ENCODE data around the gene LANCL2. TPM values are rescaled to one million over a fixed set of nuclear protein-coding genes. Genes with fewer than 3 reads are reported as not detected.

LANCL2 gene
- total and polyA plus RNA-seq, 4 donors: 6.3 to 14.4 (median 9.9) TPM

DNA sequence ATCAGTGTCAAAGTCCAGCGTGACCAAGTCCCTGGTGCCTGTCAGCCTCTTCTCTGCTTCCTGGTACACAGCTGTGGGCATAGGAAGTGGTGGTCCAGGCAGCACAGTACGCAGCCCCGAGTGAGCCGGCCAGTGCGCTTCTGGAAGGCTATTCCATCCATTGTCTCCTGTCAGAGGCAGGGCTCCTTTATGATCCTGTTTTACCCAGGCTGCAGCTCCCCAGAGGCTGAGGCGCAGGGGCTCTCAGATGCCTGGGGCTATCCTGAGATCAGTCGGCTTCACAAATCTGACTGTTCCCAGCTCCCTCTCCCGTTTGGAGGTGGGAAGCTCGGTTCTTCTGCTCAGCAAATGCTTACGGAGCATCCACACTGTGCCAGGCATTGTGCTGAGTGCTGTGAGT is 70.3 kb downstream of the LANCL2 start:
- 84 to 85% methylated on average over 10 of the region's 10 CpGs for WGBS, 2 donors
- H3K9me3 ChIP-seq (ENCODE audit: control insufficient read depth in 4 of 4, insufficient read depth in 3 of 4, low read length in 3 of 4): no peaks in the 10 kb centered on the region
- TF ChIP-seq, protein P1, sequence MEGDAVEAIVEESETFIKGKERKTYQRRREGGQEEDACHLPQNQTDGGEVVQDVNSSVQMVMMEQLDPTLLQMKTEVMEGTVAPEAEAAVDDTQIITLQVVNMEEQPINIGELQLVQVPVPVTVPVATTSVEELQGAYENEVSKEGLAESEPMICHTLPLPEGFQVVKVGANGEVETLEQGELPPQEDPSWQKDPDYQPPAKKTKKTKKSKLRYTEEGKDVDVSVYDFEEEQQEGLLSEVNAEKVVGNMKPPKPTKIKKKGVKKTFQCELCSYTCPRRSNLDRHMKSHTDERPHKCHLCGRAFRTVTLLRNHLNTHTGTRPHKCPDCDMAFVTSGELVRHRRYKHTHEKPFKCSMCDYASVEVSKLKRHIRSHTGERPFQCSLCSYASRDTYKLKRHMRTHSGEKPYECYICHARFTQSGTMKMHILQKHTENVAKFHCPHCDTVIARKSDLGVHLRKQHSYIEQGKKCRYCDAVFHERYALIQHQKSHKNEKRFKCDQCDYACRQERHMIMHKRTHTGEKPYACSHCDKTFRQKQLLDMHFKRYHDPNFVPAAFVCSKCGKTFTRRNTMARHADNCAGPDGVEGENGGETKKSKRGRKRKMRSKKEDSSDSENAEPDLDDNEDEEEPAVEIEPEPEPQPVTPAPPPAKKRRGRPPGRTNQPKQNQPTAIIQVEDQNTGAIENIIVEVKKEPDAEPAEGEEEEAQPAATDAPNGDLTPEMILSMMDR (IDR thresholded peaks at IDR 0.05; ENCODE audit: control extremely low read depth, extremely low read depth): no peak
- H3K9ac ChIP-seq (ENCODE audit: insufficient read depth in 1 of 2, low read length in 2 of 2): no peak overlapping the region
- peaks cover 0 to 5% (median 2%) of the 10 kb centered on the region in 4 donors for H3K36me3 ChIP-seq (ENCODE audit: control insufficient read depth in 4 of 4, insufficient read depth in 4 of 4, low read length in 4 of 4)
- no peak for DNase-seq
- H3K4me1 ChIP-seq (ENCODE audit: control insufficient read depth in 5 of 5, insufficient read depth in 5 of 5, low read length in 5 of 5): peaks cover 0 to 11% (median 0%) of the 10 kb centered on the region in 5 donors
- no peak overlapping the region for H3K27ac ChIP-seq (ENCODE audit: low read depth in 1 of 2, low read length in 1 of 2)
- no peak for ATAC-seq (ENCODE audit: insufficient read depth, low FRiP score)
- no peak overlapping the region for H3K4me3 ChIP-seq
- no peaks in the 10 kb centered on the region for H3K27me3 ChIP-seq (ENCODE audit: control insufficient read depth in 3 of 3, insufficient read depth in 3 of 3, low read length in 2 of 3)

DNA sequence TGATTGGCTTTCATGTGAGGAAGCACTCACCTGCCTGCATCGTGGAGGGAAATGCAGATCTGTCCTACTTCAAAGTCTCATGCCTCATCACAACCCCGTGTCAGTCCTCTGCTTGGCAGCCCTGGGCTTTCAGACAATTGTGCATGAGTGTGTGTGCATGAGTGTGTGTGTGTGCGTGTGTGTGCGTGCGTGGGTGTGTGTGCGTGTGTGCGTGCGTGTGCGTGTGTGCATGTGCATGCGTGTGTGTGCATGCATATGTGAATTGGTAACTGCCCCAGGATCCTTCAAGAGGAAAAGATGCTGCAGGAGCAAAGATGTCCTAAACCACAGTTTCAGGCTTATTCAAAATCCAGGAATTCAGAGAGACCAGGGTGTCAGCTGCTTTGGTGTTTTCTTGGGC is 71.3 kb downstream of the LANCL2 start:
- H3K4me3 ChIP-seq: no peak overlapping the region
- DNase-seq (no peak), ATAC-seq (ENCODE audit: insufficient read depth, low FRiP score) (no peak)
- H3K4me1 ChIP-seq (ENCODE audit: control insufficient read depth in 5 of 5, insufficient read depth in 5 of 5, low read length in 5 of 5): peaks cover 0 to 11% (median 0%) of the 10 kb centered on the region in 5 donors
- peaks cover 0 to 5% (median 2%) of the 10 kb centered on the region in 4 donors for H3K36me3 ChIP-seq (ENCODE audit: control insufficient read depth in 4 of 4, insufficient read depth in 4 of 4, low read length in 4 of 4)
- no peak overlapping the region for H3K9ac ChIP-seq (ENCODE audit: insufficient read depth in 1 of 2, low read length in 2 of 2)
- H3K9me3 ChIP-seq (ENCODE audit: control insufficient read depth in 4 of 4, insufficient read depth in 3 of 4, low read length in 3 of 4): no peaks in the 10 kb centered on the region
- 81 to 91% methylated on average over 10 of the region's 10 CpGs for WGBS, 2 donors
- H3K27me3 ChIP-seq (ENCODE audit: control insufficient read depth in 3 of 3, insufficient read depth in 3 of 3, low read length in 2 of 3): no peaks in the 10 kb centered on the region
- H3K27ac ChIP-seq (ENCODE audit: low read depth in 1 of 2, low read length in 1 of 2): no peak overlapping the region
- TF ChIP-seq, protein P1 (IDR thresholded peaks at IDR 0.05; ENCODE audit: control extremely low read depth, extremely low read depth): no peak

DNA sequence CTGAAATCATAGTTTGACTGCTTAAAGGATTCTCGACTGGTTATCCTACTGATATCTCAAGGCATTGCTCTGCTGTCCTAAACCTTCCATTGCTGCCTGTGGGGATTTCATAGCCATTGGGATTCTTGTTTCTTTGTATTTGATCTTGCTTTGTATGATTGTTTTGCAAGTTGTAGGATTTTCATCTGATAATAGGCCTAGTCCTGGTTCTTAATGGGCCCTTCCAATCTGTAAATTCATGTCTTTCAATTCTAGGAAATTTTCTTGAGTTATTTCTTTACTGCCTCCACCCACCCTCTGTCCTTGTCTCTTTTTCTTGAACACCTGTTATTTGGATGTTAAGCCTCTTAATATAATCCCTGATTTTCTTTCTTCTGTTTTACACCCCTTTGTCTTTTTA is 72.2 kb downstream of the LANCL2 start:
- Histone ChIP-seq H3K9me3 (ENCODE audit: control insufficient read depth in 4 of 4, insufficient read depth in 3 of 4, low read length in 3 of 4) (no peaks in the 10 kb centered on the region), H3K4me3 (no peak overlapping the region), H3K36me3 (ENCODE audit: control insufficient read depth in 4 of 4, insufficient read depth in 4 of 4, low read length in 4 of 4) (peaks cover 0 to 3% (median 0%) of the 10 kb centered on the region in 4 donors), H3K4me1 (ENCODE audit: control insufficient read depth in 5 of 5, insufficient read depth in 5 of 5, low read length in 5 of 5) (peaks cover 0 to 11% (median 4%) of the 10 kb centered on the region in 5 donors), H3K9ac (ENCODE audit: insufficient read depth in 1 of 2, low read length in 2 of 2) (no peak overlapping the region), H3K27me3 (ENCODE audit: control insufficient read depth in 3 of 3, insufficient read depth in 3 of 3, low read length in 2 of 3) (no peaks in the 10 kb centered on the region), H3K27ac (ENCODE audit: low read depth in 1 of 2, low read length in 1 of 2) (no peak overlapping the region)
- no peak for DNase-seq
- WGBS, 2 donors: 91 to 92% methylated on average over 1 of the region's 1 CpG
- no peak for ATAC-seq (ENCODE audit: insufficient read depth, low FRiP score)
- TF ChIP-seq, protein P1 (IDR thresholded peaks at IDR 0.05; ENCODE audit: control extremely low read depth, extremely low read depth): no peak
